Measurements from ENCODE around the gene MVP.
"Not testable (repeated sequence)": the region's sequence is repeated elsewhere in the genome, so short reads cannot be mapped to it uniquely, and the experiment has no call there.

Gene MVP

GRCh38 chr16:29844575-29845331, 24.5 kb downstream of the MVP start:
- DNase-seq: no peak

GRCh38 chr16:29845656-29846055, 25.4 kb downstream of the MVP start:
- no peak for DNase-seq

GRCh38 chr16:29848420-29849297, 28.4 kb downstream of the MVP start:
- DNase-seq: peak; percentile 67

GRCh38 chr16:29849505-29849904, 29.2 kb downstream of the MVP start:
- DNase-seq: no peak

GRCh38 chr16:29850998-29851397, 30.7 kb downstream of the MVP start:
- no peak for DNase-seq

GRCh38 chr16:29852654-29853053, 32.4 kb downstream of the MVP start:
- no peak for DNase-seq

GRCh38 chr16:29854520-29855100, 34.3 kb downstream of the MVP start:
- no peak for DNase-seq

- no peak for DNase-seq
Measured at GRCh38 chr16:29857133-29857760, 37.0 kb downstream of the MVP start.

GRCh38 chr16:29858149-29858849, 38.0 kb downstream of the MVP start:
- no peak for DNase-seq

GRCh38 chr16:29858974-29859373, 38.7 kb downstream of the MVP start:
- DNase-seq: no peak

GRCh38 chr16:29860218-29860617, 40.0 kb downstream of the MVP start:
- DNase-seq: no peak

- DNase-seq: no peak
Measured at GRCh38 chr16:29862383-29862883, 42.2 kb downstream of the MVP start.

GRCh38 chr16:29862884-29863668, 42.8 kb downstream of the MVP start, which contains the start of gene CDIPT:
Gene CDIPT, minus strand, starts transcription at chr16:29863226. Its CDS starts 369 bp downstream, at chr16:29862857.
- DNase-seq: peak; percentile 87

GRCh38 chr16:29863669-29863984, 43.4 kb downstream of the MVP start:
- DNase-seq: no peak

GRCh38 chr16:29864205-29864604, 43.9 kb downstream of the MVP start:
- DNase-seq: no peak

GRCh38 chr16:29868396-29869009, 48.2 kb downstream of the MVP start:
- DNase-seq: no peak

- DNase-seq: not testable (repeated sequence)
Measured at GRCh38 chr16:29869067-29869466, 48.8 kb downstream of the MVP start.

- no peak for DNase-seq
Measured at GRCh38 chr16:29871822-29872546, 51.7 kb downstream of the MVP start.

GRCh38 chr16:29873319-29873718, 53.1 kb downstream of the MVP start:
- DNase-seq: no peak

GRCh38 chr16:29875206-29875605, 54.9 kb downstream of the MVP start:
- no peak for DNase-seq

All from NCI-H2107 (cell line).